HepG2 (cell line): ENCODE data around the gene GPRIN2. TPM values are rescaled to one million over a fixed set of nuclear protein-coding genes. Genes with fewer than 3 reads are reported as not detected.

Source experiments
- ATAC-seq: fragments of 200-7000 bp; cut with Tn5 transposase; 3 replicates; pipeline ENCODE4 v1.9.1; 2020; ENCODE audit warnings: mild to moderate bottlenecking, moderate library complexity
- BruUV-seq: library from RNA; stranded (reverse); fragments of 400-500 nt; replicated peaks from 2 replicates; lab custom pipeline; 2021; lab: Mats Ljungman, UMichigan
- CTCF ChIA-PET: fragments of 300-600 bp; formaldehyde crosslinking; extraction: SDS; loops from one replicate; lab custom pipeline; 2021; ENCODE audit warnings: low total read pairs, inconsistent platforms, low intra/inter-chr PET ratio; lab: Yijun Ruan, JAX
- POLR2A ChIA-PET: fragments of 350-600 bp; sonication (Branson Sonifier 250); formaldehyde crosslinking; loops from one replicate; lab custom pipeline; 2020; ENCODE audit warnings: antibody characterized with exemption, inconsistent platforms; lab: Yijun Ruan, JAX
- DNase-seq: peaks from one replicate; pipeline ENCODE4 v3.0.0-alpha.2; 2015; ENCODE audit warnings: low spot score
- FAIRE-seq: peaks from 3 replicates; lab custom pipeline; 2011; peaks lifted over from hg19 to GRCh38; lab: Jason Lieb, UNC
- H2AFZ ChIP-seq: one replicate; pipeline ENCODE4 v1.6.1; 2011; ENCODE audit warnings: low read length, inconsistent platforms
- H3K27ac ChIP-seq: fragments of 300-600 bp; 3 replicates; pipeline ENCODE4 v1.8.0; 2011; ENCODE audit warnings: mixed run types, mild to moderate bottlenecking, mixed read lengths, low read length, inconsistent platforms; ENCODE audit not compliant: insufficient read depth; ENCODE audit errors: extremely low read length
- H3K27me3 ChIP-seq, 2 experiments: fragments of 200-600 bp in 1 of 2; 2 replicates in 1 of 2; 3 replicates in 1 of 2; pipeline versions ENCODE4 v1.6.0 to v1.8.0; 2011; ENCODE audit warnings: low read length in 2 of 2, mild to moderate bottlenecking in 2 of 2, moderate library complexity in 2 of 2, inconsistent platforms in 1 of 2; ENCODE audit not compliant: insufficient read depth in 2 of 2, control insufficient read depth in 1 of 2
- H3K36me3 ChIP-seq, 2 experiments: fragments of 200-600 bp in 1 of 2; replicated peaks in 1 of 2; 2 replicates in 1 of 2; 3 replicates in 1 of 2; pipeline versions ENCODE4 v1.5.1 to v1.8.0; 2011; ENCODE audit warnings: low read length in 2 of 2, inconsistent platforms in 1 of 2; ENCODE audit not compliant: insufficient read depth in 2 of 2, control insufficient read depth in 1 of 2
- H3K4me1 ChIP-seq: 2 replicates; pipeline ENCODE4 v1.5.1; 2012; ENCODE audit warnings: low read length, inconsistent platforms; ENCODE audit not compliant: insufficient read depth
- H3K4me2 ChIP-seq: 2 replicates; pipeline ENCODE4 v1.6.0; 2011; ENCODE audit warnings: low read depth, low read length, inconsistent platforms
- H3K4me3 ChIP-seq, 3 experiments: fragments of 200-600 bp in 1 of 3; sonication (generic), shearing (Covaris generic) in 1 of 3; replicated peaks in 1 of 3; 2 replicates each; pipeline ENCODE4 v1.5.1; 2011 to 2016; ENCODE audit warnings: low read length in 3 of 3, inconsistent platforms in 2 of 3, low read depth in 2 of 3, mild to moderate bottlenecking in 2 of 3, control low read depth in 1 of 3, mixed read lengths in 1 of 3; ENCODE audit not compliant: insufficient read depth in 1 of 3
- H3K79me2 ChIP-seq: one replicate; pipeline ENCODE4 v1.6.1; 2011; ENCODE audit warnings: low read length, inconsistent platforms; ENCODE audit not compliant: insufficient read depth
- H3K9ac ChIP-seq: 2 replicates; pipeline ENCODE4 v1.6.0; 2011; ENCODE audit warnings: mild to moderate bottlenecking, low read depth, low read length, inconsistent platforms; ENCODE audit not compliant: insufficient read depth
- H3K9me3 ChIP-seq: 2 replicates; pipeline ENCODE4 v1.5.1; 2012; ENCODE audit warnings: mild to moderate bottlenecking, low read length
- H4K20me1 ChIP-seq: 2 replicates; pipeline ENCODE4 v1.6.0; 2011; ENCODE audit warnings: inconsistent platforms, mild to moderate bottlenecking, low read length, moderate library complexity; ENCODE audit not compliant: insufficient read depth
- HNF4A ChIP-seq: sonication (generic); formaldehyde crosslinking; IDR thresholded peaks from 2 replicates; pipeline ENCODE4 v1.4.0; 2020; ENCODE audit warnings: missing genetic modification reagents
- HOXD1 ChIP-seq: sonication (generic); formaldehyde crosslinking; IDR thresholded peaks from 2 replicates; pipeline ENCODE4 v1.5.0; 2020; ENCODE audit warnings: missing genetic modification reagents
- ISL2 ChIP-seq: sonication (generic); formaldehyde crosslinking; IDR thresholded peaks from 2 replicates; pipeline ENCODE4 v1.5.0; 2020; ENCODE audit warnings: missing genetic modification reagents
- NCOA2 ChIP-seq: sonication (generic); formaldehyde crosslinking; IDR thresholded peaks from 2 replicates; pipeline ENCODE4 v1.8.0; 2022; ENCODE audit warnings: inconsistent platforms
- RNF2 ChIP-seq: fragments of 450-650 bp; conservative IDR thresholded peaks from 2 replicates; pipeline ENCODE4 v1.6.1; 2016; ENCODE audit warnings: low read depth
- STAT5B ChIP-seq: sonication (generic); formaldehyde crosslinking; IDR thresholded peaks from 2 replicates; pipeline ENCODE4 v1.4.0; 2020; ENCODE audit warnings: missing genetic modification reagents
- ZBTB38 ChIP-seq: sonication (generic); formaldehyde crosslinking; IDR thresholded peaks from 2 replicates; pipeline ENCODE4 v1.5.1; 2020; ENCODE audit warnings: mild to moderate bottlenecking, missing genetic modification reagents
- ZNF44 ChIP-seq: sonication (generic); formaldehyde crosslinking; IDR thresholded peaks from 2 replicates; pipeline ENCODE4 v1.5.1; 2020; ENCODE audit warnings: mild to moderate bottlenecking, missing genetic modification reagents
- ZSCAN22 ChIP-seq: sonication (generic); formaldehyde crosslinking; IDR thresholded peaks from 2 replicates; pipeline ENCODE4 v1.4.0; 2020; ENCODE audit warnings: mild to moderate bottlenecking, missing genetic modification reagents
- WGBS: methylation state at CpG from one replicate; pipeline ENCODE4 v1.1.6; 2017; ENCODE audit warnings: low lambda C conversion rate; 5-methylcytosine and 5-hydroxymethylcytosine counted together
- in situ Hi-C: cut with HindIII; loops from 2 replicates; pipeline ENCODE4 v1.10.0; 2017; ENCODE audit warnings: low pct_unique_long_range_greater_than_20kb; ENCODE audit not compliant: extremely low pct_ligation_motif_present
- intact Hi-C: fragments of 100-400 bp; cut with micrococcal nuclease; formaldehyde crosslinking; loops from one replicate; pipeline ENCODE4 v1.10.0; 2022; ENCODE audit not compliant: unreplicated experiment
- polyA plus RNA-seq, 8 experiments: library from polyadenylated mRNA; depleted of rRNA in 3 of 8; stranded (reverse) in 7 of 8; unstranded in 1 of 8; fragments of >200 nt; fragmentation: Illumina TruSeq in 4 of 8; extraction: Trizol in 4 of 8; gene quantifications; 2 replicates each; pipeline versions ENCODE4 v1.2.1 to v1.2.3, GENCODE V29; 2011 to 2016; ENCODE audit warnings: low read depth in 4 of 8, missing spikeins in 1 of 8, mixed read lengths in 1 of 8; ENCODE audit not compliant: insufficient read depth in 1 of 8
- total RNA-seq, 5 experiments: library from RNA; depleted of rRNA; stranded (reverse); fragments of >200 nt; fragmentation: Illumina TruSeq; extraction: Trizol; gene quantifications; 2 replicates each; pipeline ENCODE4 v1.2.3, GENCODE V29; 2016; ENCODE audit warnings: low read depth in 1 of 5
- TF ChIP-seq, protein P1 (sequence below): sonication (generic); formaldehyde crosslinking; conservative IDR thresholded peaks from 2 replicates; pipeline ENCODE4 v1.4.0; 2020; ENCODE audit warnings: mild to moderate bottlenecking, missing genetic modification reagents, moderate library complexity
- TF ChIP-seq, protein P2 (sequence below): sonication (generic); formaldehyde crosslinking; IDR thresholded peaks from 2 replicates; pipeline ENCODE4 v1.4.0; 2020; ENCODE audit warnings: missing genetic modification reagents
- TF ChIP-seq, protein P3 (sequence below): sonication (generic); formaldehyde crosslinking; IDR thresholded peaks from 2 replicates; pipeline ENCODE4 v1.8.0; 2022; ENCODE audit warnings: mild to moderate bottlenecking, missing genetic modification reagents, moderate library complexity
- TF ChIP-seq, protein P4 (sequence below): sonication (generic); formaldehyde crosslinking; IDR thresholded peaks from 2 replicates; pipeline ENCODE4 v1.8.0; 2023; ENCODE audit warnings: mild to moderate bottlenecking, missing genetic modification reagents
- TF ChIP-seq, protein P5 (sequence below): sonication (generic); formaldehyde crosslinking; IDR thresholded peaks from 2 replicates; pipeline ENCODE4 v1.4.0; 2020; ENCODE audit warnings: missing genetic modification reagents, low read depth, mild to moderate bottlenecking, borderline replicate concordance

The GPRIN2 gene
- total and polyA plus RNA-seq, 2 of the 13 experiments (the other 11 are each of a cell fraction or from before 2014, with no cell fraction given) = not detected

DNA sequence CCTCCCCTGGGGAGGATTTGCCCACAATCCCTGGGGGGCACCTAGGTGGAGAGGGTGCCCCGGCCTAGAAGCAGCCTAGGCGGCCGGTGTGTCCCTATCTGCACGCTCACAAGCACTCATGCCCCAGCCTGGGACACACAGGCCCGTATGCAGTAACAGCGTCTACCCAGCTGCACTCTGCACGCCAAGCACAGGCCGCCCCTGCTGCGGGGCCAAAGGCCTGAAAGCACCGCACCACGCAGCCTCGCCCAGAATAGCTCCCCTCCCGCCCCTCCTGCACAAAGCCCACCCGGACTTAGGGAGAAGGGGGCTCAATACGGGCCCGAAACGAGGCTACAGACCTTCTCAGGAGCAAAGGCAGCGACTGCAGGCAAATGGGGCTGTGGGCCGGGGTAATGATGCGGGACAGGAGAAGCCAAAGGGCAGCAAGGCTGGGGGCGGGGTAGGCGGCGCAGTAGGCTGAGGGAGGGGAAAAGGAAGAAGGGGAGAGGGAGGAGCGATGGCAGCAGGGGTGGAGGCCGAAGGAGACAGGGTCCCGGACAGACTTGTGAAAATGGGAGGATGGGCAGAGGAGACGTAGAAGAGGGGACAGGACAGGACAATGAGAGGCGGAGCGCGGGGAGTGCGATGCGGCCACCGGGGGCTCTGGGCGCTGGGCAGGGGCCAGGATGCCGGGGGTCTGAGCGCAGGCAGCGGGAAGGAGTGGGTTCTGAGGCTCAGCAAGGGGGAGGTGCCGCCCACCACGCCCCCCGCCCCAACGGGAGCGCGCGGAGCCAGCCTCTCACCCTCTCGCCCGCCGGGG lies 544 bp downstream of the GPRIN2 start:
- BruUV-seq = no TSS peak
- TF ChIP-seq, protein P1, sequence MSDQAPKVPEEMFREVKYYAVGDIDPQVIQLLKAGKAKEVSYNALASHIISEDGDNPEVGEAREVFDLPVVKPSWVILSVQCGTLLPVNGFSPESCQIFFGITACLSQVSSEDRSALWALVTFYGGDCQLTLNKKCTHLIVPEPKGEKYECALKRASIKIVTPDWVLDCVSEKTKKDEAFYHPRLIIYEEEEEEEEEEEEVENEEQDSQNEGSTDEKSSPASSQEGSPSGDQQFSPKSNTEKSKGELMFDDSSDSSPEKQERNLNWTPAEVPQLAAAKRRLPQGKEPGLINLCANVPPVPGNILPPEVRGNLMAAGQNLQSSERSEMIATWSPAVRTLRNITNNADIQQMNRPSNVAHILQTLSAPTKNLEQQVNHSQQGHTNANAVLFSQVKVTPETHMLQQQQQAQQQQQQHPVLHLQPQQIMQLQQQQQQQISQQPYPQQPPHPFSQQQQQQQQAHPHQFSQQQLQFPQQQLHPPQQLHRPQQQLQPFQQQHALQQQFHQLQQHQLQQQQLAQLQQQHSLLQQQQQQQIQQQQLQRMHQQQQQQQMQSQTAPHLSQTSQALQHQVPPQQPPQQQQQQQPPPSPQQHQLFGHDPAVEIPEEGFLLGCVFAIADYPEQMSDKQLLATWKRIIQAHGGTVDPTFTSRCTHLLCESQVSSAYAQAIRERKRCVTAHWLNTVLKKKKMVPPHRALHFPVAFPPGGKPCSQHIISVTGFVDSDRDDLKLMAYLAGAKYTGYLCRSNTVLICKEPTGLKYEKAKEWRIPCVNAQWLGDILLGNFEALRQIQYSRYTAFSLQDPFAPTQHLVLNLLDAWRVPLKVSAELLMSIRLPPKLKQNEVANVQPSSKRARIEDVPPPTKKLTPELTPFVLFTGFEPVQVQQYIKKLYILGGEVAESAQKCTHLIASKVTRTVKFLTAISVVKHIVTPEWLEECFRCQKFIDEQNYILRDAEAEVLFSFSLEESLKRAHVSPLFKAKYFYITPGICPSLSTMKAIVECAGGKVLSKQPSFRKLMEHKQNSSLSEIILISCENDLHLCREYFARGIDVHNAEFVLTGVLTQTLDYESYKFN (CRISPR knock-in tag) = no peak
- no peak for TF ChIP-seq HNF4A (CRISPR knock-in tag)
- TF ChIP-seq, protein P2, sequence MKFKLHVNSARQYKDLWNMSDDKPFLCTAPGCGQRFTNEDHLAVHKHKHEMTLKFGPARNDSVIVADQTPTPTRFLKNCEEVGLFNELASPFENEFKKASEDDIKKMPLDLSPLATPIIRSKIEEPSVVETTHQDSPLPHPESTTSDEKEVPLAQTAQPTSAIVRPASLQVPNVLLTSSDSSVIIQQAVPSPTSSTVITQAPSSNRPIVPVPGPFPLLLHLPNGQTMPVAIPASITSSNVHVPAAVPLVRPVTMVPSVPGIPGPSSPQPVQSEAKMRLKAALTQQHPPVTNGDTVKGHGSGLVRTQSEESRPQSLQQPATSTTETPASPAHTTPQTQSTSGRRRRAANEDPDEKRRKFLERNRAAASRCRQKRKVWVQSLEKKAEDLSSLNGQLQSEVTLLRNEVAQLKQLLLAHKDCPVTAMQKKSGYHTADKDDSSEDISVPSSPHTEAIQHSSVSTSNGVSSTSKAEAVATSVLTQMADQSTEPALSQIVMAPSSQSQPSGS = no peak
- TF ChIP-seq, protein P3, sequence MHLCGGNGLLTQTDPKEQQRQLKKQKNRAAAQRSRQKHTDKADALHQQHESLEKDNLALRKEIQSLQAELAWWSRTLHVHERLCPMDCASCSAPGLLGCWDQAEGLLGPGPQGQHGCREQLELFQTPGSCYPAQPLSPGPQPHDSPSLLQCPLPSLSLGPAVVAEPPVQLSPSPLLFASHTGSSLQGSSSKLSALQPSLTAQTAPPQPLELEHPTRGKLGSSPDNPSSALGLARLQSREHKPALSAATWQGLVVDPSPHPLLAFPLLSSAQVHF (CRISPR knock-in tag) = no peak
- TF ChIP-seq ZSCAN22 = no peak
- no peak for TF ChIP-seq HOXD1
- no peak for TF ChIP-seq RNF2
- TF ChIP-seq ISL2 (CRISPR knock-in tag) = no peak
- no peak for TF ChIP-seq NCOA2
- TF ChIP-seq, protein P4, sequence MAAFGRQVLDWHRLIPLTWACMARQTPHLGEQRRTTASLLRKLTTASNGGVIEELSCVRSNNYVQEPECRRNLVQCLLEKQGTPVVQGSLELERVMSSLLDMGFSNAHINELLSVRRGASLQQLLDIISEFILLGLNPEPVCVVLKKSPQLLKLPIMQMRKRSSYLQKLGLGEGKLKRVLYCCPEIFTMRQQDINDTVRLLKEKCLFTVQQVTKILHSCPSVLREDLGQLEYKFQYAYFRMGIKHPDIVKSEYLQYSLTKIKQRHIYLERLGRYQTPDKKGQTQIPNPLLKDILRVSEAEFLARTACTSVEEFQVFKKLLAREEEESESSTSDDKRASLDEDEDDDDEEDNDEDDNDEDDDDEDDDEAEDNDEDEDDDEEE (CRISPR knock-in tag) = no peak
- no peak for TF ChIP-seq STAT5B (CRISPR knock-in tag)
- no peak for TF ChIP-seq ZBTB38 (CRISPR knock-in tag)
- TF ChIP-seq, protein P5, sequence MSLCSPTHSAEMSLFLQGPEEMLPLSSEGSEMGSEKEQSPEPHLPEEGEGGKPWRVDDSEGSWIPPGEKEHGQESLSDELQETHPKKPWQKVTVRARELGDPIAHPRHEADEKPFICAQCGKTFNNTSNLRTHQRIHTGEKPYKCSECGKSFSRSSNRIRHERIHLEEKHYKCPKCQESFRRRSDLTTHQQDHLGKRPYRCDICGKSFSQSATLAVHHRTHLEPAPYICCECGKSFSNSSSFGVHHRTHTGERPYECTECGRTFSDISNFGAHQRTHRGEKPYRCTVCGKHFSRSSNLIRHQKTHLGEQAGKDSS (CRISPR knock-in tag) = no peak
- no peak for TF ChIP-seq ZNF44 (CRISPR knock-in tag)
- TF ChIP-seq, all 625 proteins: peak for 0
- in situ Hi-C loops = no loop called here
- Histone ChIP-seq H3K4me2 (no peak overlapping the region), H3K36me3 (no peaks in the 10 kb centered on the region), H3K79me2 (no peaks in the 10 kb centered on the region), H3K27me3 (peaks cover 11 to 62% of the 10 kb centered on the region in 2 experiments; a peak in 4 of 5 replicates), H3K9ac (no peak overlapping the region), H3K4me1 (peaks cover 14% of the 10 kb centered on the region), H4K20me1 (no peaks in the 10 kb centered on the region; the same call in 1 of the 2 replicates), H2AFZ (no peak overlapping the region), H3K27ac (no peak overlapping the region), H3K4me3 (no peak overlapping the region), H3K9me3 (no peaks in the 10 kb centered on the region)
- intact Hi-C loops = no loop called here
- CTCF ChIA-PET = no interaction called here
- POLR2A ChIA-PET = no interaction called here
- FAIRE-seq = no peak
- ATAC-seq = peak; percentile 11
- DNase-seq = no peak
- WGBS = 55% methylated on average over 45 of the region's 47 CpGs
